GM12801 (cell line): Measurements from ENCODE around the gene MRPS15.

Experiments used
- TF ChIP-seq, protein P1 (sequence below): IDR thresholded peaks from one replicate; pipeline ENCODE4 v1.5.1; 2011; ENCODE audit warnings: control low read depth; ENCODE audit not compliant: insufficient read length; ENCODE audit errors: extremely low read depth

MRPS15 gene

DNA sequence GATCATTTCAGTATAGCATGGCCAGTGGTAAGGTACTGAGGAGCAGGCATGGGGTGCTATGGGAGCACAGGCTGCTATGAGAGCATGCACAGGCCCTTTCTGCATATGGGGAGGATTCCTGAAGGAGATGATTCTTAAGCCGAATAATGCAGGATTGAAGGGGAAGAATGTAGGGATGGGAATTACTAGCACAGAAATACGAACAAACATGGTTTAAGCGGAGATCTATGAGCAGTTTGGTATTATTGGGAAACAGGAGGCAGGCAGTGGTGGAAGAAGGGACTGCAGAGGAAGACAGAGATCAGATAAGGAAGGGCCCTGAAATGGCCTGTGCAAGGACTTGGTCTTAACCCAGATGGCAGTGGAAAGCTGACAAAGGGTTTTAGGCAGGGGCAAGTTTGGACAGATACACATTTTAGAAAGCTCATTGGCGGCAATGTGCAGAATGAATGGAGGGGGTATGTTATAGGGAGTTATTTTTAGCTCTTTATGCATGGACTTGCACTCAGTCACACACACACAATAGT is 15.6 kb downstream of the MRPS15 start:
- TF ChIP-seq, protein P1, sequence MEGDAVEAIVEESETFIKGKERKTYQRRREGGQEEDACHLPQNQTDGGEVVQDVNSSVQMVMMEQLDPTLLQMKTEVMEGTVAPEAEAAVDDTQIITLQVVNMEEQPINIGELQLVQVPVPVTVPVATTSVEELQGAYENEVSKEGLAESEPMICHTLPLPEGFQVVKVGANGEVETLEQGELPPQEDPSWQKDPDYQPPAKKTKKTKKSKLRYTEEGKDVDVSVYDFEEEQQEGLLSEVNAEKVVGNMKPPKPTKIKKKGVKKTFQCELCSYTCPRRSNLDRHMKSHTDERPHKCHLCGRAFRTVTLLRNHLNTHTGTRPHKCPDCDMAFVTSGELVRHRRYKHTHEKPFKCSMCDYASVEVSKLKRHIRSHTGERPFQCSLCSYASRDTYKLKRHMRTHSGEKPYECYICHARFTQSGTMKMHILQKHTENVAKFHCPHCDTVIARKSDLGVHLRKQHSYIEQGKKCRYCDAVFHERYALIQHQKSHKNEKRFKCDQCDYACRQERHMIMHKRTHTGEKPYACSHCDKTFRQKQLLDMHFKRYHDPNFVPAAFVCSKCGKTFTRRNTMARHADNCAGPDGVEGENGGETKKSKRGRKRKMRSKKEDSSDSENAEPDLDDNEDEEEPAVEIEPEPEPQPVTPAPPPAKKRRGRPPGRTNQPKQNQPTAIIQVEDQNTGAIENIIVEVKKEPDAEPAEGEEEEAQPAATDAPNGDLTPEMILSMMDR, result no peak

DNA sequence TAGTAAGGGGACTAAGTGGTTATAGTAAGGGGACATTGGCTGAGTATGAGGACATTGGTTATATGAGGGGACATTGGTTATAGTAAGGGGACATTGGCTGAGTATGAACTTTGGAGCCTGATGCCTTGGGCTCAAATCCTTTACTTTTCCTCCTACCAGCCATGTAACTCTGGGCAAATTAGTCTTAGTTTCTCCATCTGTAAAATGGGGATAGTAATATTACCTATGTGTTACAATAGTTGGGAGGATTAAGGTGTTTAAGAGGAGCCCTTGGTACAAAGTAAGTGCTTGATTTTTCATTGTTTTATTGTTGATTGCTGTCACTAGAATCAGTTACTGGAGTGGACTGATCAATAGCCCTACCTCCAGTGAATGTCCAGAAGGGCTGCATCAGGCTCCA is 16.7 kb downstream of the MRPS15 start:
- TF ChIP-seq, protein P1, result no peak

DNA sequence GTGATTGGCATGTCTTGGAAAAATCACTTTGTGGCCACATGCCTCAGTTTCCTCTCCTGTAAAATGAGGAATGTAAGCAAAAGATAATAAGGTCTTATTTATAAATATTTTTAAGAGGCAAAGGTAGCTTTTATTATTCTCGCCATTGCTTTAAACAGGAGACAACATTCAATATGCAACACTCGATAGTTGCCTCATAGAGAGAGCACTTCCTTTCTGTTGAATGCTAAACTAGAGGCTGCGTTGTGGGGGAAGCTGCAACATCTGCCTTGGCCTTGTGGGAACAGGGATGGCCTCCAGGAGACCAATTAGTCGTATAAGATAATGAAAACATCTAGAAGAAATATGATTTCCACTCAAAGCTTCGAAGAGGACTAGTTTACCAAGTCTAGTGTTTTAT is 17.4 kb downstream of the MRPS15 start:
- TF ChIP-seq, protein P1, result no peak

DNA sequence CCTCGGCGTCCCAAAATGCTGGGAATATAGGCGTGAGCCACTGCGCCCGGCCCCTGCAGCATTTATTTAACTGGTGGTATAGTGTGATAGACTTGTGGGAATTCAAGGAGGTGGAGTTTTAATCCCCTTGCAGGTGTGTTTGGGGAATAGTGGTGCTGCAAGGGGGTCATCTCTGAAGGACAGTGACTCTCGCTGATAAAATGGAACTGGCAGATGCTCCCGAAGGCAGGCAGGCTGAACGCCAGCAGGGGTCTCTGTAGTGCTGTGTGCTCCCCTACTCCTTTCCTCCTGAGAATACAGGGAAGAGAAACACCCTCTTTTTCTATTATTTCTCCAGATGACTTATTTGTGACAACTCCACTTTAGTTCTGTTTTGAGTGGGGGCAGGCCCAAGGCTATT is 17.9 kb downstream of the MRPS15 start:
- TF ChIP-seq, protein P1, result no peak

DNA sequence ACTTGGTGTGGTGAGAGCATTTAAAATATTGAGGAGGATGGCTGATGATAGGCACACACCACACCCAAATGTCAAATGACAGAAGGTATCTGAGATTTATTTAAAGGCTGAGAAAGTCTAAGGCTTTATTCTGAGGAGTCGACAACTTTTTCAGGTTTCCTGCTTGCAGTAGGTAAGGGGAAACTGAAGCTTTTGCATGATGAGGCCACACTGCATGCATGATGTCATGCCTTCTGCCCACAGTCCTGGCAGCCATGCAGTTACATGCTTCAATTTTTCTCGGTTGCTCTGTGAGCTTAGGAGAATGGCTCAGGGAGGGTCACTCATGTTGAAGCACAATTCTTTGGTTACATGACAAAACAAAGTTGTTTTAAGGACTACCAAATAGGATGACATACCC is 20.9 kb downstream of the MRPS15 start:
- TF ChIP-seq, protein P1, result no peak

DNA sequence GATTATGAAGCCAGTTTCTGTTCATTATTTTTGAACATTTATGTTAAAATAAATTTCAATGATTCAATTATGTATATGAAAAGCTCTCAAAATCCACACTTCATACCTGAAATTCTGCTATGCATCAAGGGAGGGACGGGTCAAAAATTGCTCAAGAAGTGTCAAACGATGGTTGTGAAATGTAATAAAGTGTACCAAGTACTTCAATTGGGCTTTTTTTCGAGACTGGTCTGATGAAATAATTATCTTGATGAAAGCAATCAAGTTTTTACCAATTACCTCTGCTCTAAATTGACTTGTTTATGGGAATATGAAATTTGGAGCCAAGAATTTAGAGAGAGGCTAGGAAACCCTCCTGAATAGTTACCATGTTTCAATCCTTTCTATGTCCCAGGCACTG is 21.8 kb downstream of the MRPS15 start:
- TF ChIP-seq, protein P1, result no peak

DNA sequence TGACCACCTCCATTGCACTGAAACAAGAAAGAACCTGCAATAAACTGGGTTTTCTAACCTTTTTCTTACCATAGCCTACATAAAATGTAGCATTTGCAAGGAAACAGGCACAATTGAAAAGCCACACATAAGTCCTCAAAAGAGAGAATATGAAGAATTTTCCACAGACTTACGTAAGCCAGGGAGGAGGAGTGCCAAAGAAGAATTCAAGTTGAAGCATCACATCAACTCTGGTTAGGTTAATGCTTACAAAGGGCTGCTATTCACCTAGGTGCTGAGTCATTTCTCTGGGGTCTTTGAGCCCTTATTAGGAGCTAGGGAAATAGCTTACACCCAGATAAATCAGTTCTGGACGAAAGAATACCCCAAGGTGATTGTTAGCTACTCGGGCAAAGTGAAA is 23.5 kb downstream of the MRPS15 start:
- TF ChIP-seq, protein P1, result no peak

DNA sequence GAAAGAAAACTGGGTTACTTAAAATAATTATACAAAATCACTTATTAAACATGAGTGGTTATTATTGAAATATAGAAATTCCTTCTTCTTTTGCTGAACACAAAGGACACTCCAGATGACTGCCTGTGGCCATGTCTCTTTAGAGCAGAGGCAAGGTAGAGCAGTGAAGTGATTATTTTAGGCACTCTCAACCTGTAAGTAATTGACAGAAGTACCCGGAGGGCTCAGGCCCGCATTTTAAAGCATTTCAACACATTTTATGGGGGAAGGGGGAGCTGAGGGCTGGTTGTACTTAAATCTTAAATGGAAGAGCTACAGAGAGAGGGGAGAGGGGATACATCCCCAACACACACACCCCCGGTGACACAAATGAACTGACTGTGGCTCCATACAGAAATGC is 24.1 kb downstream of the MRPS15 start:
- TF ChIP-seq, protein P1, result no peak
